T1000 (cell line): ENCODE data around the gene CRABP1.

ENCODE experiments used
- DNase-seq: peaks from one replicate; lab custom pipeline; 2025; ENCODE audit warnings: mixed read lengths; lab: John Stamatoyannopoulos, UW

The CRABP1 gene

GRCh38 chr15:78317145-78317836 lies 22.9 kb upstream of the CRABP1 start:
- no peak for DNase-seq

GRCh38 chr15:78319588-78319987 lies 20.6 kb upstream of the CRABP1 start:
- no peak for DNase-seq

GRCh38 chr15:78320183-78320582 lies 20.0 kb upstream of the CRABP1 start:
- DNase-seq, result no peak

- no peak for DNase-seq
Measured at GRCh38 chr15:78321041-78321570, 19.0 kb upstream of the CRABP1 start.

- no peak for DNase-seq
Measured at GRCh38 chr15:78321786-78322185, 18.4 kb upstream of the CRABP1 start.

- peak; percentile 62 for DNase-seq
Measured at GRCh38 chr15:78322243-78322642, 17.9 kb upstream of the CRABP1 start.

- DNase-seq, result no peak
Measured at GRCh38 chr15:78322724-78323521, 17.2 kb upstream of the CRABP1 start.

GRCh38 chr15:78323693-78324092 lies 16.5 kb upstream of the CRABP1 start:
- no peak for DNase-seq

GRCh38 chr15:78324144-78324543 lies 16.0 kb upstream of the CRABP1 start:
- DNase-seq, result no peak

GRCh38 chr15:78325092-78325843 lies 14.9 kb upstream of the CRABP1 start:
- DNase-seq, result no peak

- DNase-seq, result no peak
Measured at GRCh38 chr15:78327466-78327865, 12.7 kb upstream of the CRABP1 start.

GRCh38 chr15:78329625-78330024 lies 10.5 kb upstream of the CRABP1 start:
- DNase-seq, result no peak

- DNase-seq, result no peak
Measured at GRCh38 chr15:78334845-78335244, 5.3 kb upstream of the CRABP1 start.

GRCh38 chr15:78335985-78336384 lies 4.2 kb upstream of the CRABP1 start:
- DNase-seq, result no peak

GRCh38 chr15:78338781-78339180 lies 1.4 kb upstream of the CRABP1 start:
- no peak for DNase-seq

- DNase-seq, result no peak
Measured at GRCh38 chr15:78339559-78339958, 594 bp upstream of the CRABP1 start.

- DNase-seq, result no peak
Measured at GRCh38 chr15:78341057-78341987, 1.2 kb downstream of the CRABP1 start.

GRCh38 chr15:78342021-78342420 lies 1.9 kb downstream of the CRABP1 start:
- no peak for DNase-seq

- DNase-seq, result no peak
Measured at GRCh38 chr15:78343276-78344060, 3.3 kb downstream of the CRABP1 start.

- DNase-seq, result no peak
Measured at GRCh38 chr15:78345396-78346125, 5.4 kb downstream of the CRABP1 start.
